Uterus (tissue), 2 donors: Measurements from ENCODE around the gene CD164L2.

Experiments
- CTCF ChIP-seq, 4 experiments: fragments of 200-600 bp in 2 of 4; fragments of 450-650 bp in 2 of 4; sonication (generic) in 2 of 4; IDR thresholded peaks; one replicate each; pipeline ENCODE4 v1.5.1; 2016 to 2019; ENCODE audit warnings: antibody characterized with exemption in 4 of 4, mild to moderate bottlenecking in 2 of 4, moderate library complexity in 1 of 4
- POLR2A ChIP-seq, 2 donors: fragments of 450-650 bp; IDR thresholded peaks; one replicate each; pipeline ENCODE4 v1.6.1; 2016; ENCODE audit warnings: antibody characterized with exemption in 2 of 2, mild to moderate bottlenecking in 1 of 2, moderate library complexity in 1 of 2

- TF ChIP-seq CTCF (IDR thresholded peaks at IDR 0.05), result peak; percentile 28 to 49 (median 38)
- no peak for TF ChIP-seq POLR2A (IDR thresholded peaks at IDR 0.05)
These were observed 33.4 kb upstream of the CD164L2 start for GRCh38 chr1:27416387-27417111.
